Limb (tissue), 2 donors: Measurements from ENCODE around the gene WNT8A.
"Not testable (repeated sequence)": the region's sequence is repeated elsewhere in the genome, so short reads cannot be mapped to it uniquely, and the experiment has no call there.

Source experiments
- DNase-seq, 2 donors: peaks; one replicate each; pipeline ENCODE4 v3.0.0-alpha.2; 2016; ENCODE audit errors: extremely low spot score in 2 of 2

WNT8A gene, protein sequence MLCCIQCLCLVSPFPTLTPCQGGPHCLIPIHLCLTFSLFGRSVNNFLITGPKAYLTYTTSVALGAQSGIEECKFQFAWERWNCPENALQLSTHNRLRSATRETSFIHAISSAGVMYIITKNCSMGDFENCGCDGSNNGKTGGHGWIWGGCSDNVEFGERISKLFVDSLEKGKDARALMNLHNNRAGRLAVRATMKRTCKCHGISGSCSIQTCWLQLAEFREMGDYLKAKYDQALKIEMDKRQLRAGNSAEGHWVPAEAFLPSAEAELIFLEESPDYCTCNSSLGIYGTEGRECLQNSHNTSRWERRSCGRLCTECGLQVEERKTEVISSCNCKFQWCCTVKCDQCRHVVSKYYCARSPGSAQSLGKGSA

DNA sequence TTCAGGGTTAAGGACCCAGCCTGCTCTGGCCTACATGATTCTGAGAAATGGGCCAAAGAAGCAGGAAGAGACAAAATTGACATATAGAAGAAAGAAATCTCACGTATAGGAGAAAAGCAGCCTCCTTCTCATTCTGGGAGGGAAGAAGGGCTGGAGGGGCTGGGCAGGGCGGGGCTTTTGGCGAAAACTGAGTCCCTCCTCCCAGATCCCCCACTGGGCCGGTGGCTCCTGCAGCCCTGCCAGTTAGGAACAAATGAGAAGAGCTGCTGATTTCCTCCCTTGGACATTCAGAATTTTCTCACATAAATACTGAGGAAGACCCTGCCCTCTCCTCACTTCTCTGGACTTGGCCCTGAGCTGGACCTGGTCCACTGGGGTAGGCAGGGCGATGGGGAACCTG lies at the start of gene WNT8A:
Gene WNT8A (plus strand): TSS at position 332 of the 400 bp plus-strand sequence. CDS start 95 bp downstream, outside the sequence.
- no peak for DNase-seq

DNA sequence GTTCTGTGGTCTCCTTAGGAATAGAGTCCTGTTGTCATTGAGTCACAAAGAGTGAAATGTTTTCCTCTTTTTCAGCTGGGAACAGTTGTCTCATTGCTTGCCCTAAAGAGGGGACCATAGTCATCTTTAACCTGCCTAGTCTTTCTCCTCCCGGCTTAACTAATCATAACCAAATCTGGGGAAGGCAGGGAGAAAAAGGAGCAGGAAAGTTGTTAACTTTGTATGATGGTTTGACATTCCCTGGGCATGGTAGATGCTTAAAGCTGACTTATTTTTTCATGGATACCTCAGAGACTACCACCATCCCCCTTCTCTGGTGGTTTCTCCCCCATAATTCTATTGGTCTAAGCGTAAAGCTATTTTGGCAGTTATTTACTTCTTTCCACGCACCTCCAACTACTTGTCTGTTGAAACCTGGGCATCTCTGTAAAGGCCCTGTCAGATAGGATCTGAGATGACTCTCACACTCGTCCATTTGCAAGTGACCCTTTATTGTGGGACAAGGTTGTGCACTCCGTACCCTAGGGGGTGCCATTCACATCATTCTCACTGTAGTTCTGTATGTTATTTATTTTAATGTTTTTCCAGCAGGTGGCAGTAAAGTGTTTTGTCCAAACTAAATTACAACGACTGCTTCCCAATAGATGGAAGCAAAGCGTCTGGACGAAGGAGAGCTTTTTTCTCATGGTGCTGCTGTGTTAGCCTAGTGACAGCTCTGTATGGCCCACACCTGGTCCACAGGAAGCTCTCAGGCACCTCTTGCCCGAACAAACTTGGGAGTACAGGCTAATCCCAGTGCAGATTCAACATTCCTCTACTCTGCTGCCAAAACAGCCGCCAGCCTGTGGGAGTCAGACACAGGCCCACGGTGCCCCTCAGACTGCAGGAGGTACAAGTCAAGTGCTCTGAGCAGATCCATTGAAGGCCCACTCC lies 48.0 kb upstream of the WNT8A start:
- DNase-seq: peak; percentile 66 to 92

DNA sequence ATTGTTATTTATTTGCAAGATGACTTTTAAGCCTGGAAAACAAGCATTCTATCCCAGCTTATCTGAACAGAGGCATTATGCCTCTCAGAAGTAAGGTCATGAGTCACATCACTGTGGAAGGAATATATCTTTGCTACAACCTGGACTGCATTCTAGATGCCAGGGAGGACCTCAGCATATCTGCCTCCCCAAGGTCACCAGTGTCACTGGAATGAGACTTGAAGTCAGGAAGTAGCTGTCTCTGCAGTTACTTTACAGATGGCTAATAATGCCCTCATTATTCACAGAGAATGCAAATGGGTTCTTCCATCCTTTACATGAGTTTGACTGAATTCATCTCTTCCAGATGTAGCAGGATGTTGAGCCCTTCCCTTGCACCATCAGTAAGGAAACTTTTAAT lies 46.6 kb upstream of the WNT8A start:
- DNase-seq: no peak

DNA sequence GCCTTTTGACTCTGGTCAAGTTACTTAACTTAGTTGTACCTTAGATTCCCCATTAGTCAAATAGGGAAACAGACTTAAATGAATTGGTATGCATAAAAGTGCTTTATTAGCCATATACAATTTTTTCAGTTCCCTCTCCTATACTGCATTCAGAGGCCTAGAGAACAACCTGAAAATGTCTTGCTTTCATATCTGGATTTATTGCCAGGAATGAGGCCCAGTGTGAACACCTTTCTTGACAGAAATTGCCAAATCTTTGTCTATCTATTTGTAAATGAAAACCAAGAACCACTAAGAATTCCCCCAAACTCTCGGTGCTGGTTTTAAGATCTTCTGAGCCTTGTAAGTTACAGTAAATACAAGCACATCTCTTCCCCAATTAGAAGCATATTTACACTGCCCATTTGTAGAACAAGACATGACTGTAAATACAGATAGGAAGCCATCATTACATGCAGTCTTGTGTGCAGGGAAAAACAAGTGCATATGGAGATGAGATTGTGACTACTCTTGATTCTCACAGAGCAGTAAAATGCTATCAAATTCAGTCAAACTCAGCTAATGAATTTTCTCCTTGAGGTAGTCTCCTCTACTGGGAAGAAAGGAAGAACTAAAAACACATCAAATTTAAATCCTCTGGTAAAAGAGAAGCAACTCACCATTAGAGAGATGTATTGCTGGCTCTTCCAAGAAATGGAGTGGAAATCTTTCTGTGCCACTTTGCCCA lies 45.8 kb upstream of the WNT8A start:
- DNase-seq: no peak

DNA sequence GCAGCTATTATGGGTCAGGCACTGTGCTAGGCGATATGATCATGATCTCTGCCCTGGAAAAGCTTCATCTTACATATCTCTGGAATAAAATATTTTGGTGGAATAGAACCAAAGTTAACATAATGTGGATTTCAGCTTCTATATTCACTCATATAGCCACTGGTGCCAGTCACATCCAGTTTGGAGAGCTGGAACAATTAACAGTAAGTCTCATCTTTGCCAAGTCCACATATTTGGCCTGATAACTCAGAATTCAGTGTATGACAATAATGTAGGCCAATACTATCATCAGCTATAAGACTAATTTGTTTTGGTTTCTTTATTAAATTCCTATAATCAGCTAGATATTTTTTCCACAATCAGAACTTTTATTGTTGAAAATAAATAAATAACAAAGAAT lies 45.0 kb upstream of the WNT8A start:
- no peak for DNase-seq

DNA sequence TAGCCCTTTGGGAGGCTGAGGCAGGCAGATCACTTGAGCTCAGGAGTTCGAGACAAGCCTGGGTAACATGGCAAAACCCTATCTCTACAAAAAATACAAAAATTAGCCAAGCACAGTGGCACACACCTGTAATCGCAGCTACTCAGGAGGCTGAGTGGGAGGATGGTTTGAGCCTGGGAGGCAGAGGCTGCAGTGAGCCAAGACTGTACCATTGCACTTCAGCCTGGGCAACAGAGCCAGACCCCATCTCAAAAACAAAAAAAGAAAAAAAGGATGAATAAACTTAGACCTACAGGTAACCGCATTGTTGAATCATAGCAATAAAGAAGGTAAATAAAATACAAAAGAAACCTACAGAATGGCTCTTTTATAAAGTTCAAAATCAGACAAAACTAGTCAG lies 38.5 kb upstream of the WNT8A start:
- not testable (repeated sequence) for DNase-seq

DNA sequence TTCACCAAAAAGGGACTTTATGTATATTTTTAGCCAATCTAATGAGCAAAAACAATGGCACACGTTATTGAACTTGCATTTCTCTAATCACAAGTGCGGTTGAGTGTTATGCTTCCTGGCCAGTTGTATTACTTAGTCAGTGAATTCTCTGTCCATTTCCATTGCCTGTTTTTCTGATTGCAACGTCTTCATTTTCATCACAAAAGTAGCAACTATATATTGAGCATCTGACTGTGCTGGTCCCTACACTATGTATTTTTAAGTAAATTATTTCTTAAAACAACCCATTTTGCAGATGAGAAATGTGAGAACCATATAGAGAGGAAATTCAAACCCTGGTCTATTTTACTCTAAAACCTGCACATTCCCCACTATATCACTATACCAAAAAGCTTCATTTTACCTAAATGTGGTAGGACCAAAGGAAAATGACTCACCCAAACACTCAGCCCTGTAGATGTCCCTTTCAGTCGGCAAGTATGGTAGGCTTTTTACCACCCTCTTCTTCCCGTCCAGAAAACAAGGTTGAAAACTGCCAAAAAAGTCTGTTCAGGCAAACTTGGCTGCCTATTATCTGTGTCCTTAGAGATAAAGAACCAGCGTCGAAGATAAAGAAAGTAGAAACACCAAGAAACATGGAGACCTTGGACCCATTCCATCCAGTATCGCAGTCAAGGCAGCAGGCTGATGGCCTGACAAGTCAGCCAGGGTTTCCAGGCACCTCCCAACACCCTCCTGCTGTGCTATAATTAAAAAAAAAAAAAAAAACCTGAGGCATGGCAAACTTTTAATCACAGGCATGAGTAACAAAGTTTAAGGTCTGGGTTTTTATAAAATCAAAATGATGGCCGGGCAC lies 32.2 kb upstream of the WNT8A start:
- DNase-seq: no peak

DNA sequence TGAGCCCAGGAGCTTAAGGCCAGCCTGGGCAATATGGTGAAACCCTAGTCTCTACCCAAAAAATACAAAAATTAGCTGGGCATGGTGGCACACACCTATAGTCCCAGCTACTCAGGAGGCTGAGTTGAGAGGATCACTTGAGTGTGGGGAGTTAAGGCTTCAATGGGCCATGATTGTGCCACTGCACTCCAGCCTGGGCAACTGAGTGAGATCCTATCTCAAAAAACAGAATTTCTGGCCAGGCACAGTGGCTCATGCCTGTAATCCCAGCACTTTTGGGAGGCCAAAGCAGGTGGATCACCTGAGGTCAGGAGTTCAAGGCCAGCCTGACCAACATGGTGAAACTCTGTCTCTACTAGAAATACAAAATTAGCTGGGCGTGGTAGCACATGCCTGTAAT lies 31.1 kb upstream of the WNT8A start:
- DNase-seq: not testable (repeated sequence)

DNA sequence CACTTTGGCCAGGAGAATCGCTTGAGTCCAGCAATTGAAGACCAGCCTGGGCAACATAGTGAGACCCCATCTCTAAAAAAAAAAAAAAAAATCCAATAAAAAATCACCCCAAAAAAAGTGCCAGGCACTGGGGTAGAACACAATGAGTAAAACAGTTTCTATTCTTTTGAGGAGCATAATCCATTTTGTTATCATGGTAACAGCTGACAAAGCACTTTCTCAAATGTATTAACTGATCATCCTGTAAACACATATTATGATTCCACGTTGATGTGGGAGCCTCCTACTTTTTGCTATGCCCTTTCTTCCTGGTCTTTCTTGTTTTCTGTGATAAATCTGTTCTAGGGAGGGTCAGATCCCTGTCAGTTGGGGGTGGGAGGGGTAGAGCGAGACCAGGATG lies 30.3 kb upstream of the WNT8A start:
- no peak for DNase-seq

DNA sequence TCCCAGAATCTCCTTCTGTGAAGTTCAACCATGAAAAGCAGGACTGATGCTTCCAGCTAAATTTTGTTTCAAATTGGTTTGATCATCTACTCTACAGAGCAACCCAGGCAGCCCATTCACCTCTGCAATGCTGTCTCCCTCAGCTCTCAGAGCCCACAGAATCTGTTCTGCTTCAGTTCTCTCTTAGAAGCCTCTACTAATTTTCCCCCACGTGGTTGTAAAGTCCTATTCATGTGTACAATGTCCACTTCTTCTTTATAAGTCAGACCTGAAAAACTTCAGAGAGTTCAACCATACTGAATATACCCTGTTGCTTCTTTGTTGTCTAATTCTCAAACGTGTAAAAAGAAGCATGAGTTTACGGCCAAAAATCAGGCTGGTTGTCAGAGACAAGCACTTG lies 29.6 kb upstream of the WNT8A start:
- DNase-seq: no peak

DNA sequence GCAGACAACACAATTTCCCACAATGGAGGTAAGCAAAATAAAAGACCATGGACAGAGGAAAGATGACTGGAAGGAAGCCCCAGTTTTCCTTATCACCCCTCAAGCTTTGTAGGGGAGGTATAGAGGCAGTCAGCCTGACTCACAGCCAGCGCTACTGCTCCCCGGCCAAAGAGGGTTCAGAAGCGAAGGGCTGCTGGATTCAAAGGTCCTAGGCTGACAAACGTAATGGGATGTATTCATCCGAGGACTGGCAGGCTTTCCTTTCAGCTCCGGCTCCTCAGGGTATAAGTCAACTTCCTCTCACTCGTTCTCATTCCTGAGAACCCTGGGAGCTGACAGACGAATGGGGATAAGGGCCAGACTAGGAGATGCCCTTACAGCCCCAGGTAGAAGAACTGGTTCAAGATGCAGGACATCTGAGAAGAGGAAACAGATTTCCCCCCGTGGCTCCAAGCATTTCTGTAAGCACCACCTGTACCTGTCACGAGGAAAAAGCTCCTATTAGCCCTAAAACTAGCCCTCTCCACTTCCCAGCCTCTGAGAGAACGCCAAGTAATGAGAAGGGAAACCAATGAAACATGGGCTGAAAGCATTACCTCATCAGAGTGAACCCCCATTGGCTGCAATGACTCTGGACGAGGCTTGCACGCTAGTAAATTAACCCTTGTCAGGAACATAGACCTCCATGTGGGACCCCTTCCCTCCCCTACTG lies 28.8 kb upstream of the WNT8A start:
- DNase-seq: peak in 1 of 2 donors; percentile 27

DNA sequence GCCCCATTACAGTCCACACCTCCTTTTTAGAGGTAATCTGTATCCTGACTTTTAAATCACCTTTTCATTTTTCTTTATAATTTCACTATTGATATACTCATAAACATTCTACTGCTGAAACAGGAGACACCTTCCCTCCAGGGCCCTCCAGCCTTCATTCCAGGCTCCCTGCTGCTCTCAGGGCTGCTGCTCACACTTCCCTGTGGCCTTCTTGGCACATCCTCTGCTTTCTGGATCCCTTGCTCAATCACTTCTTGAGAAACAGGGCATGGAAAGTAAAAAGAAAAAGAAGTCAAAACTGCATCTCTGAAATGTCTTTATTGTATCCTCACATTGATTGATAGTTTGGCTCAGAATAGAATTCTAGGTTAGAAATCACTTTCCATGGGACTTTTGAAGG lies 19.3 kb upstream of the WNT8A start:
- DNase-seq: no peak

DNA sequence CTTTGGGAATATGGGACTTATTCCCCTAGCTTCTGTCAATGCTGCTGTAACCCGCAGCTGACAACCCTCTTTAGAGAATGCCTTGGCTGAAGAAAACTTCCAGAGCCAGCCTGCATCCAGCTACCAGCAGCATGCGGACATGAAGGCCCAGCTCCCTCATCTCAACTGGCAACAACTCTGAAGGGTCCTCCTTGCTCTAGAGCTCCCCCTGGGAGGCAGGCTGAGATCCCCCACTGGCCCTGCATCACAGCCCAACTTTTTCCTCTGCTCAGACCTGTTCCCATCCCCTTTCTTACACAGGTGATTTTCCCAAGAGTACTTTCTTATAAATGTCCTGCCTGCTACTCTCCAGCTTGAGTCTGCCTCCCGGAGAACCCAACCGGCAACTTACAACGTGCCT lies 18.7 kb upstream of the WNT8A start:
- no peak for DNase-seq

DNA sequence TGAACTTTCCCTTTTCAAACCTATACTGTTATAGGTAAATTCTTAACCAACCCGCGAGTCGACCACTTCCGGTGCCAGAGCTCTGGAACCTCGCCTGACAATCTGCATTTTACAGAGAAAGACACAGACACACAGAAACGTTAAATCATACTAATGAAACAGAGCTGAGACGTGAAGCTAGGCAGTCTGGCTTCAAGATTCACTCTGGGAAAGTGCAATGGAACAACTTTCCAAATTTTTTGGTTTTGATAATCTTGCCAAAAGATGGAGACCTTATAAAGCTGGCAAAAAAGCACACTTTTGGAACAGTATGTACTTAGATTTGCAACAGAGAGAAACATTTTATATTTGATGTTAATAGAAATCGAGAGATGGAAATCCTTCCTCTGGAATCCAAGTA lies 15.9 kb upstream of the WNT8A start:
- DNase-seq: no peak

DNA sequence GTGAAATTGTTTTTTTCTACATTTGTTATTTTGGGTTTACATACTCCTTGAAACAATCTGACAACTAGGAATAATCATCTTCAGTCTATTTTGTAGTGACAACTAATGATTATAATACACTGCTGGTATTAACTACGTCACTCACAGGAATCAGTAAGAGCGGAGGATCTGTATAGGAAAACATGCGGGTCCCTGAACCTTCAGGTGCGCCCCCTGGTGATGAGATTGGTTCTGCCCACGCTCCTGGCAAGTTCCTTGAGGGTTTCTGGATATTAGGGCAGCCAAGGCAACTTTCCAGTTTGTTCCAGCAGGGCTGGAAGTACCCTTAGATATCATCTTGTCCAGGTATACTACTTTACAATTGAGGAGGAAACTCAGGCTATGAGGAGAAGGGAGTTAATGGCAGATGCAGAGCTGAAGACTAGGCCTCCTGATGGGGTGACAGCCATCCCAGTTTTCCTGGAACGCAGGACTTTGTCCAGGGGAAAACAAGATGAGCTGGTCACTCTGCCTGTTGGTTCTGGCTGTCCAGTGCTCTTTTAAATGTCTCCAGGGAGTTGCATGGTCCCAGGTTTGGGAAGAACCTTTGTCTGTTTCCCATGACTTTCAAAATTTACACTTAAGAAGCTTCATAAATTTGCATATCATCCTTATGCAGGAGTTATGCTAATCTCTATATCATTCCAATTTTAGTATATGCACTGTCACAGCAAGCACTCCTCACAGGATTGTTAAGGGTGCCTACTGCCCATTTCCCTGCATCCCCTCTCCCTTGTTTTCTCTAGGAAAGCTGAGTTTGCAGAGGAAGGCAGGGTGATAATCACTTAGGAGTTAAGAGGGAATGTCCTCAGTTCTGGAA lies 14.9 kb upstream of the WNT8A start:
- DNase-seq: peak in 1 of 2 donors; percentile 55

DNA sequence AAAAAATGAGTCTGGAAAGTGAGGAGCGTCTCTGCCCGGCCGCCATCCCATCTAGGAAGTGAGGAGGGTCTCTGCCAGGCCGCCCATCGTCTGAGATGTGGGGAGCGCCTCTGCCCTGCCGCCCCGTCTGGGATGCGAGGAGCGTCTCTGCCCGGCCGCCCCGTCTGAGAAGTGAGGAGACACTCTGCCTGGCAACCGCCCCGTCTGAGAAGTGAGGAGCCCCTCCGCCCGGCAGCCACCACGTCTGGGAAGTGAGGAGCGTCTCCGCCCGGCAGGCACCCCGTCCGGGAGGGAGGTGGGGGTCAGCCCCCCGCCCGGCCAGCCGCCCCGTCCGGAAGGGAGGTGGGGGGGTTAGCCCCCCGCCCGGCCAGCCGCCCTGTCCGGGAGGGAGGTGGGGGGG lies 13.8 kb upstream of the WNT8A start:
- DNase-seq: not testable (repeated sequence)

DNA sequence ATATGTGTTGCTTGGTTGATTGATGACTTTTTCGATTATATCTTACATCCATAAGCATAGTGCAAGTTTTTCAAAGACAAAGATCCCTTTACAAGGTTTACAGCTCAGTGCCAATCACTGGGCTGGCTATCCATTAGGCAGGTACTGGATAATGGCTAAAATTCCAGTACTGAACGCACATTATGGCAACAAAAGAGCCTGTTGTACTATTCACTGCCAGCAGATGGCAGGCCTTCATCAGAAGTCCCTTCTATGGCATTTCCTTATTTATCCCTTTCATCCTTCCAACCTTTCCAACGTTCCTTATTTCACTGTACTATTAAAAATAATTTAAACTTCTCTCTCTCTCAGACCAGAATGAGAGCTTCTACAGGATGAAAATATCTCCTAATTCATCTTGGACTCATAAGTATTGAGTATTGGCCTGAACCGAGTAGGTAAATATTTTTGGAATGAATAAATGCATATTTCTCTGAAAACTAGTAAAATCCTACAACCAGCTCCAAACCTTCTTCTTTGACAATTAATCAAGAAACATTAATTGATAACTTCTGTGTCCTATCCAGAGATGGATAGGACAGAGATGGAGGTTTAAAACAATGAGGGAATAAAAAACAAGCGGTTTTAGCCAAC lies 6.7 kb upstream of the WNT8A start:
- DNase-seq: peak; percentile 64 to 65

DNA sequence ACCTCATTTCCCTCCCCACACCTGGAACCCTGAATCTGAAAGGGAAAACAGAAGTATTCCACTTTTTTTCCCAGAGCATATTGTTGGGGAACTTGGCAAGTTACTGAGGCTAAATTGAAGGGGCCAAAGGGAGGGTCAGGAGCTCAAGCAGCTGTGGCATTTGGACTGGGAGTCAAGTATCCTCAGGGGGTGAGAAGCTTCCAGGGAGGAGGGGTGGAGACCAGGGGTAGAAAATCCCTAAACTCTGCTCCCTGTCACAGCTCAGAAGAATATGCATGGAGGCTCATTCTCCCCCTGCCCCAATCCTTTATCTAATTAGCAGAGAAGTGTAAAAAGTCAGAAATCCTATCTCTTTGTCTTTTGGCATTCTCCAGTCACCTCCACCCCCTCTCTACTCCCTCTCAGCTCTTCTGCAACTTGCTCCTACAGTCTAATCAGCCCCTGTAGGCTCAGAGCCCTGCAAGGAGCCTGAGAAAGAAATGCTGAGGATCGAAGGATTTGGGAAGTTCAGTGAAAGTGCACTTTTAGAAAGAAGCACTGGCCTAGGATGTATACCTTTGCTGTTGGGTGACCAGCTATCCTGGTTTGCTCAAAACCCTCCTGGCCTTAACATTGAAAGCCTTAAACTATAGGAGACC lies 5.7 kb upstream of the WNT8A start:
- DNase-seq: no peak
